Effector memory CD8-positive, alpha-beta T cell (primary cell): ENCODE results near the gene SASH1.

Source experiments
- ATAC-seq: fragments of 150-1000 bp; cut with Tn5 transposase; replicated peaks from 2 replicates; pipeline ENCODE4 v1.10.0; 2021; ENCODE audit warnings: mild to moderate bottlenecking, moderate library complexity
- DNase-seq, 3 experiments: peaks; one replicate each; pipeline ENCODE4 v3.0.0; 2021
- H3K27ac Mint-ChIP-seq, 2 donors: one replicate each; pipeline ENCODE4 v1.8.0; 2022; ENCODE audit warnings: mild to moderate bottlenecking in 2 of 2, mixed read lengths in 2 of 2, moderate library complexity in 2 of 2
- H3K27me3 Mint-ChIP-seq, 2 donors: one replicate each; pipeline ENCODE4 v1.8.0; 2022; ENCODE audit warnings: mixed read lengths in 2 of 2
- H3K36me3 Mint-ChIP-seq: one replicate; pipeline ENCODE4 v1.8.0; 2022; ENCODE audit warnings: mild to moderate bottlenecking, moderate library complexity, mixed read lengths; ENCODE audit not compliant: insufficient read depth
- H3K4me1 Mint-ChIP-seq, 2 donors: one replicate each; pipeline ENCODE4 v1.8.0; 2022; ENCODE audit warnings: low read depth in 2 of 2, mixed read lengths in 2 of 2
- H3K4me3 Mint-ChIP-seq, 2 donors: one replicate each; pipeline ENCODE4 v1.8.0; 2022; ENCODE audit warnings: mild to moderate bottlenecking in 2 of 2, mixed read lengths in 2 of 2, moderate library complexity in 2 of 2
- H3K9me3 Mint-ChIP-seq, 2 donors: one replicate each; pipeline ENCODE4 v1.8.0; 2022; ENCODE audit warnings: mixed read lengths in 2 of 2

Gene SASH1

GRCh38 chr6:148596891-148597455 is 254.3 kb downstream of the SASH1 start:
- no peak for ATAC-seq
- Mint-ChIP-seq H3K9me3 (peaks cover 0 to 1% of the 10 kb centered on the region in 2 donors), H3K27me3 (peaks cover 32 to 42% of the 10 kb centered on the region in 2 donors), H3K4me3 (no peak overlapping the region), H3K4me1 (peaks cover 0 to 1% of the 10 kb centered on the region in 2 donors), H3K36me3 (no peaks in the 10 kb centered on the region), H3K27ac (no peak overlapping the region)
- DNase-seq = no peak

GRCh38 chr6:148598724-148599123 is 256.1 kb downstream of the SASH1 start:
- peaks cover 27 to 44% of the 10 kb centered on the region in 2 donors for H3K27me3 Mint-ChIP-seq
- no peaks in the 10 kb centered on the region for H3K36me3 Mint-ChIP-seq
- no peak overlapping the region for H3K4me3 Mint-ChIP-seq
- no peak overlapping the region for H3K27ac Mint-ChIP-seq
- peaks cover 0 to 4% of the 10 kb centered on the region in 2 donors for H3K9me3 Mint-ChIP-seq
- peaks cover 0 to 5% of the 10 kb centered on the region in 2 donors for H3K4me1 Mint-ChIP-seq
- no peak for ATAC-seq
- DNase-seq = no peak

GRCh38 chr6:148599967-148600426 is 257.4 kb downstream of the SASH1 start:
- peaks cover 0 to 4% of the 10 kb centered on the region in 2 donors for H3K9me3 Mint-ChIP-seq
- H3K27ac Mint-ChIP-seq = no peak overlapping the region
- no peaks in the 10 kb centered on the region for H3K36me3 Mint-ChIP-seq
- DNase-seq (no peak), ATAC-seq (no peak)
- H3K27me3 Mint-ChIP-seq = peaks cover 19 to 40% of the 10 kb centered on the region in 2 donors
- no peak overlapping the region for H3K4me3 Mint-ChIP-seq
- H3K4me1 Mint-ChIP-seq = peaks cover 0 to 5% of the 10 kb centered on the region in 2 donors
